K562 (cell line): ENCODE data around the gene GORASP1. TPM values are rescaled to one million over a fixed set of nuclear protein-coding genes. Genes with fewer than 3 reads are reported as not detected.

ENCODE experiments used
- ATAC-seq: fragments of 200-7000 bp; cut with Tn5 transposase; 3 replicates; pipeline ENCODE4 v1.9.1; 2020; ENCODE audit warnings: moderate library complexity
- BruUV-seq: library from RNA; stranded (reverse); fragments of 400-500 nt; replicated peaks from 2 replicates; lab custom pipeline; 2021; lab: Mats Ljungman, UMichigan
- CTCF ChIA-PET: fragments of 300-600 bp; formaldehyde crosslinking; extraction: SDS; loops from one replicate; lab custom pipeline; 2021; ENCODE audit warnings: low intra/inter-chr PET ratio; lab: Yijun Ruan, JAX
- POLR2A ChIA-PET: fragments of 300-600, 350-650 bp; sonication (Branson Sonifier 250); formaldehyde crosslinking; extraction: SDS; loops from one replicate; lab custom pipeline; 2021; ENCODE audit warnings: antibody characterized with exemption, inconsistent platforms; lab: Yijun Ruan, JAX
- DNase-seq, 4 experiments: peaks; one replicate each; pipeline versions ENCODE4 v3.0.0 to v3.0.0-alpha.2; 2011 to 2018; ENCODE audit warnings: low spot score in 3 of 4, mixed read lengths in 3 of 4; ENCODE audit errors: extremely low read depth in 1 of 4
- FAIRE-seq: peaks from 2 replicates; lab custom pipeline; 2011; peaks lifted over from hg19 to GRCh38; lab: Jason Lieb, UNC
- H2AFZ ChIP-seq: 2 replicates; pipeline ENCODE4 v1.6.0; 2011; ENCODE audit warnings: low read depth, low read length, control low read depth, inconsistent platforms
- H3K27ac ChIP-seq: fragments of 200-600 bp; 3 replicates; pipeline ENCODE4 v1.8.0; 2011; ENCODE audit warnings: low read depth, mild to moderate bottlenecking, control low read depth, inconsistent platforms, low read length, moderate library complexity, mixed read lengths; ENCODE audit errors: extremely low read depth
- H3K27me3 ChIP-seq, 2 experiments: fragments of 300-600 bp in 1 of 2; 2 replicates in 1 of 2; 3 replicates in 1 of 2; pipeline versions ENCODE4 v1.6.0 to v1.8.0; 2011; ENCODE audit warnings: inconsistent platforms in 2 of 2, low read length in 2 of 2, mild to moderate bottlenecking in 1 of 2, mixed read lengths in 1 of 2, moderate library complexity in 1 of 2; ENCODE audit not compliant: control insufficient read depth in 2 of 2, insufficient read depth in 2 of 2
- H3K36me3 ChIP-seq: fragments of 300-600 bp; 3 replicates; pipeline ENCODE4 v1.8.0; 2011; ENCODE audit warnings: mild to moderate bottlenecking, low read length, inconsistent platforms; ENCODE audit not compliant: control insufficient read depth, insufficient read depth
- H3K4me1 ChIP-seq, 2 experiments: fragments of 200-600 bp in 1 of 2; replicated peaks in 1 of 2; 2 replicates in 1 of 2; 3 replicates in 1 of 2; pipeline versions ENCODE4 v1.5.1 to v1.8.0; 2011; ENCODE audit warnings: inconsistent platforms in 2 of 2, low read length in 2 of 2, mild to moderate bottlenecking in 1 of 2, mixed read lengths in 1 of 2, moderate library complexity in 1 of 2; ENCODE audit not compliant: control insufficient read depth in 2 of 2, insufficient read depth in 2 of 2
- H3K4me2 ChIP-seq: 2 replicates; pipeline ENCODE4 v1.6.1; 2011; ENCODE audit warnings: low read length, control low read depth, inconsistent platforms, mixed read lengths; ENCODE audit not compliant: insufficient read depth
- H3K4me3 ChIP-seq: fragments of 200-600 bp; sonication (generic), shearing (Covaris generic); 2 replicates; pipeline ENCODE4 v1.5.1; 2016; ENCODE audit warnings: control low read depth, inconsistent platforms
- H3K79me2 ChIP-seq: fragments of 200-600 bp; 3 replicates; pipeline ENCODE4 v1.8.0; 2011; ENCODE audit warnings: low read length, inconsistent platforms; ENCODE audit not compliant: control insufficient read depth, insufficient read depth
- H3K9ac ChIP-seq, 2 experiments: 2 replicates each; pipeline versions ENCODE4 v1.6.0 to v1.6.1; 2011; ENCODE audit warnings: low read depth in 2 of 2, low read length in 2 of 2, control low read depth in 1 of 2, inconsistent platforms in 1 of 2, mild to moderate bottlenecking in 1 of 2, mixed read lengths in 1 of 2; ENCODE audit not compliant: insufficient read depth in 1 of 2
- H3K9me1 ChIP-seq: one replicate; pipeline ENCODE4 v1.6.0; 2011; ENCODE audit warnings: inconsistent platforms, mild to moderate bottlenecking, low read length, moderate library complexity; ENCODE audit not compliant: control insufficient read depth, insufficient read depth
- H3K9me3 ChIP-seq: replicated peaks from 2 replicates; pipeline ENCODE4 v1.5.1; 2011; ENCODE audit warnings: low read depth, low read length, inconsistent platforms; ENCODE audit not compliant: control insufficient read depth, insufficient read depth
- H4K20me1 ChIP-seq: replicated peaks from 2 replicates; pipeline ENCODE4 v1.6.1; 2011; ENCODE audit warnings: low read length, inconsistent platforms, mixed read lengths; ENCODE audit not compliant: control insufficient read depth, insufficient read depth
- CBFB ChIP-seq: sonication (generic); formaldehyde crosslinking; IDR thresholded peaks from 2 replicates; pipeline ENCODE4 v1.4.0; 2020; ENCODE audit warnings: mild to moderate bottlenecking, missing genetic modification reagents
- ETS1 ChIP-seq: conservative IDR thresholded peaks from 2 replicates; pipeline ENCODE4 v1.6.1; 2011; ENCODE audit warnings: low read depth, mild to moderate bottlenecking, low read length; ENCODE audit not compliant: control insufficient read depth
- PML ChIP-seq: IDR thresholded peaks from 2 replicates; pipeline ENCODE4 v1.6.1; 2012; ENCODE audit warnings: low read length, inconsistent platforms
- SMAD4 ChIP-seq: fragments of 250-450 bp; sonication (Bioruptor Pico); conservative IDR thresholded peaks from 2 replicates; pipeline ENCODE4 v1.8.0; 2021; ENCODE audit warnings: inconsistent platforms, mild to moderate bottlenecking, moderate library complexity
- ZNF134 ChIP-seq: fragments of 250-450 bp; sonication (Bioruptor Pico); conservative IDR thresholded peaks from 2 replicates; pipeline ENCODE4 v1.4.0; 2020
- WGBS: fragments of 100-300 bp; shearing (Covaris generic); methylation state at CpG from one replicate; pipeline ENCODE4 v1.1.6; 2016; ENCODE audit warnings: low coverage, mixed read lengths; ENCODE audit not compliant: insufficient coverage; ENCODE audit errors: missing lambda C conversion rate; 5-methylcytosine and 5-hydroxymethylcytosine counted together
- in situ Hi-C: fragments of 300-500 bp; cut with MboI; formaldehyde crosslinking; loops from 4 replicates; pipeline ENCODE4 v1.15.0; 2018; ENCODE audit warnings: inconsistent platforms, mixed read lengths
- intact Hi-C: fragments of 100-400 bp; cut with micrococcal nuclease; formaldehyde crosslinking; loops from 2 replicates; pipeline ENCODE4 v1.14.2; 2022
- polyA plus RNA-seq, 8 experiments: library from polyadenylated mRNA; depleted of rRNA in 4 of 8; stranded (reverse) in 5 of 8; unstranded in 3 of 8; fragments of >200 nt; fragmentation: Nextera tagmentation in 2 of 8; fragmentation: Illumina TruSeq in 1 of 8; extraction: Ambion mirVana in 2 of 8; extraction: Trizol in 1 of 8; gene quantifications; 2 replicates each; pipeline versions ENCODE4 v1.2.1 to v1.2.3, GENCODE V29; 2011 to 2014; ENCODE audit warnings: inconsistent platforms in 1 of 8, missing spikeins in 1 of 8
- total RNA-seq, 7 experiments: library from RNA; depleted of rRNA in 6 of 7; stranded (reverse); fragments of >200 nt in 6 of 7; fragmentation: Illumina TruSeq in 2 of 7; extraction: Trizol in 2 of 7; gene quantifications; 2 replicates each; pipeline versions ENCODE4 v1.2.1 to v1.2.3, GENCODE V29; 2011 to 2021; ENCODE audit warnings: low replicate concordance in 1 of 7

Gene GORASP1
- total and polyA plus RNA-seq, 9 of the 15 experiments (the other 6 are each of a cell fraction or from before 2014, with no cell fraction given): 8.4 to 87.9 (median 67.6) TPM

DNA sequence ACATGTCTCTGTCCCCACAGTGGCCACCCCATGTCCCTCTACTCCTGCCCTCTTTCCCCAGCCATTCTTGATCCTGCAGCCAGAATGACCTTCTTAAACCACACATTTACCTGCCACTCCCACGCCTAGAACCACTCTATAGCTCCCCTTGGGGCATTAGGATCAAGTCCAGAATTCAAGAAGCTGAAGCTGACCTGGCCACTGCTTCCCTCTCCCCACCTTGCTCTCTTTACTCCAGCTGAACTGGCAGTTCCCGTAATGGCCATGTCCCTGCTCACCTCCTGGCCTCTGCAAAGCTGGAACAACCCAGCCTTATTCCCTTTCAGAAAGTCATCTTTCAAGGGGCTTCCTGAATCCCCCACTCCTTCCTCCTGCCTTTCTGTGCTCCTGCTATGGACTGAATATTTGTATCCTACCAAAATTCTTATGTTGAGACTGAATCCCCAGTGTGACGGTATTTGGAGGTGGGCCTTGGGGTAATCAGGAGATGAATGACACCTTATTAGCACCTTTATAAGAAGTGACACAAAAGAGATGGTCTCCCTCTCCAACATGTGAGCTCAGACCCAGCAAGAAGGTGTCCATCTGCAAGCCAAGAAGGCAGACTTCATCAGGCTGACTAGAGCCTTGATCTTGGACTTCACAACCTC is 42.2 kb upstream of the GORASP1 start:
- peak in 1 of 4 experiments; percentile 44 for DNase-seq
- H4K20me1 ChIP-seq: peaks cover 63% of the 10 kb centered on the region
- H3K4me3 ChIP-seq: no peak overlapping the region
- FAIRE-seq: no peak
- H3K27ac ChIP-seq: peak overlapping the region; percentile 27; the same call in 2 of the 3 replicates
- no peak for ATAC-seq
- POLR2A ChIA-PET: interaction anchor here (0.8 to 2.1 kb wide), 7 partner anchors 13 to 545 kb away, joined by 3 to 8 read pairs (median 3); partner anchors contain the start of genes GORASP1 and TTC21A
- in situ Hi-C loops: no loop called here
- peaks cover 66 to 79% of the 10 kb centered on the region in 2 experiments for H3K4me1 ChIP-seq
- 34% methylated on average over 3 of the region's 3 CpGs for WGBS
- H3K9ac ChIP-seq: peak overlapping the region; percentile 18 to 59; a peak in 3 of 4 replicates
- H3K9me3 ChIP-seq: no peaks in the 10 kb centered on the region
- H3K79me2 ChIP-seq: peaks cover 78% of the 10 kb centered on the region
- CTCF ChIA-PET: no interaction called here
- H3K9me1 ChIP-seq: peaks cover 35% of the 10 kb centered on the region
- no peaks in the 10 kb centered on the region; a peak in 1 of 5 replicates for H3K27me3 ChIP-seq
- no peak overlapping the region for H2AFZ ChIP-seq
- peak overlapping the region; percentile 80 for H3K4me2 ChIP-seq
- TF ChIP-seq ZNF134 (CRISPR knock-in tag): peak; percentile 80
- TF ChIP-seq SMAD4 (CRISPR knock-in tag): no peak
- 0 out of 2 replicates have a peak, but pooled peaks have one; percentile 37 for TF ChIP-seq CBFB (CRISPR knock-in tag)
- TF ChIP-seq, all 486 proteins: peak for 2
- intact Hi-C loops: loop anchor here (2.0 kb wide), 1 partner anchor 23 kb away; no protein-coding TSS in a partner anchor
- peaks cover 52% of the 10 kb centered on the region for H3K36me3 ChIP-seq
- no TSS peak for BruUV-seq

DNA sequence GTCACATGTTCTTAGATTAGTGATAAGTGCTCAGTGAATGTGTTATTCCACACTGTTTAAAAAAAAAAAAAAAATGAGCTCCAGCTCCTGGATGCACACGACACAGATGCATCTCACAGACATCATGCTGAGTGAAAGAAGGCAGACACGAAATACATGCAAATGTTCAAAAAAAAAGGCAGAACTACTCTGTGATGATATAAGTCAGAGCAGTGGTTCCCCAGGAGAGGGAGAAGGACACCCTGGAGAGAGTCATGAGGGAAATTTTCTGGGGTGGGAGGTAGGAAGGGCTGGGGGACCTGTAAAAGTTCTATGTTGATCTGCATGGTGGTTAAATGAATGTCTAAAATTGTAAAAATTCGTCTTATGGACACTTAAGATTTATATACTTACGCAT is 41.6 kb upstream of the GORASP1 start:
- H3K9ac ChIP-seq: peak overlapping the region in 1 of 2 experiments; percentile 18; a peak in 3 of 4 replicates
- no peak for DNase-seq
- H3K79me2 ChIP-seq: peaks cover 76% of the 10 kb centered on the region
- FAIRE-seq: no peak
- peaks cover 35% of the 10 kb centered on the region for H3K9me1 ChIP-seq
- BruUV-seq: no TSS peak
- peaks cover 57% of the 10 kb centered on the region for H3K36me3 ChIP-seq
- ATAC-seq: no peak
- no peak for TF ChIP-seq ETS1
- TF ChIP-seq PML: 0 out of 2 replicates have a peak, but pooled peaks have one; percentile 2
- TF ChIP-seq, all 486 proteins: peak for 1
- POLR2A ChIA-PET: interaction anchor here (0.8 to 1.9 kb wide), 5 partner anchors 19 to 544 kb away, joined by 3 to 5 read pairs (median 3); no protein-coding TSS in a partner anchor
- Histone ChIP-seq H2AFZ (no peak overlapping the region), H3K4me2 (peak overlapping the region; percentile 80; the same call in 1 of the 2 replicates), H3K4me1 (peaks cover 61 to 74% of the 10 kb centered on the region in 2 experiments), H3K9me3 (no peaks in the 10 kb centered on the region), H3K27me3 (no peaks in the 10 kb centered on the region; a peak in 1 of 5 replicates), H4K20me1 (peaks cover 63% of the 10 kb centered on the region), H3K27ac (peak overlapping the region; percentile 35; the same call in 1 of the 3 replicates), H3K4me3 (no peak overlapping the region)
- CTCF ChIA-PET: no interaction called here
- WGBS: 34% methylated on average over 4 of the region's 4 CpGs
- intact Hi-C loops (loop anchor here (2.0 kb wide), 1 partner anchor 22 kb away; no protein-coding TSS in a partner anchor), in situ Hi-C loops (no loop called here)
